ENCODE measurements around the gene RNF20.

GRCh38 chr9:101543098-101543735 lies 9.6 kb downstream of the RNF20 start:
- TF ChIP-seq CTCF (IDR thresholded peaks at IDR 0.05; ENCODE audit: insufficient read depth, low read length, poor library complexity, severe bottlenecking) (no peak), EZH2phosphoT487 (conservative IDR thresholded peaks at IDR 0.05; ENCODE audit: low read length) (no peak)

Data from SU-DHL-6 (cell line).